HG02610 (cell line): ENCODE measurements around the gene ASCL2.
"Not testable (repeated sequence)": the region's sequence is repeated elsewhere in the genome, so short reads cannot be mapped to it uniquely, and the experiment has no call there.

Experiments
- ATAC-seq: cut with Tn5 transposase; IDR thresholded peaks from one replicate; pipeline ENCODE4 v1.9.1; 2021; ENCODE audit warnings: mild to moderate bottlenecking, moderate library complexity; ENCODE audit not compliant: unreplicated experiment

ASCL2 gene

GRCh38 chr11:2237457-2238238 is 32.7 kb downstream of the ASCL2 start:
- no peak for ATAC-seq

- ATAC-seq = not testable (repeated sequence)
Observed at GRCh38 chr11:2236381-2237134, 33.8 kb downstream of the ASCL2 start.

GRCh38 chr11:2235588-2236326 is 34.6 kb downstream of the ASCL2 start:
- no peak for ATAC-seq

GRCh38 chr11:2234963-2235362 is 35.4 kb downstream of the ASCL2 start:
- ATAC-seq = no peak

- no peak for ATAC-seq
Observed at GRCh38 chr11:2233693-2234455, 36.5 kb downstream of the ASCL2 start.

GRCh38 chr11:2229713-2230297 is 40.6 kb downstream of the ASCL2 start:
- ATAC-seq = no peak

- no peak for ATAC-seq
Observed at GRCh38 chr11:2224254-2224653, 46.1 kb downstream of the ASCL2 start.

GRCh38 chr11:2223153-2223794 is 47.1 kb downstream of the ASCL2 start:
- no peak for ATAC-seq

- no peak for ATAC-seq
Observed at GRCh38 chr11:2222451-2222850, 47.9 kb downstream of the ASCL2 start.

- ATAC-seq = no peak
Observed at GRCh38 chr11:2221591-2221990, 48.8 kb downstream of the ASCL2 start.

GRCh38 chr11:2221024-2221423 is 49.4 kb downstream of the ASCL2 start:
- ATAC-seq = no peak

- no peak for ATAC-seq
Observed at GRCh38 chr11:2220173-2220771, 50.1 kb downstream of the ASCL2 start.

GRCh38 chr11:2219318-2220017 is 50.9 kb downstream of the ASCL2 start:
- ATAC-seq = no peak
